Embryonic facial prominence (tissue), 1 donor: ENCODE data around the gene GPR78.

Experiments used
- DNase-seq: peaks from one replicate; pipeline ENCODE4 v3.0.0-alpha.2; 2016; ENCODE audit errors: extremely low spot score

GPR78 gene

GRCh38 chr4:8580321-8581093 is at the start of gene GPR78:
TSS of gene GPR78 (plus strand) at chr4:8580392. CDS start at chr4:8580983, 591 bp downstream.
- no peak for DNase-seq

- DNase-seq = no peak
Measured at GRCh38 chr4:8532245-8532781, 47.9 kb upstream of the GPR78 start.

GRCh38 chr4:8533274-8533865 is 46.8 kb upstream of the GPR78 start:
- DNase-seq = no peak

- peak; percentile 42 for DNase-seq
Measured at GRCh38 chr4:8534129-8534528, 46.1 kb upstream of the GPR78 start.

GRCh38 chr4:8534611-8535010 is 45.6 kb upstream of the GPR78 start:
- no peak for DNase-seq

GRCh38 chr4:8536467-8536866 is 43.7 kb upstream of the GPR78 start:
- no peak for DNase-seq

- no peak for DNase-seq
Measured at GRCh38 chr4:8537041-8537461, 43.1 kb upstream of the GPR78 start.

GRCh38 chr4:8538076-8538702 is 42.0 kb upstream of the GPR78 start:
- no peak for DNase-seq

GRCh38 chr4:8538703-8539567 is 41.3 kb upstream of the GPR78 start:
- no peak for DNase-seq

GRCh38 chr4:8539661-8540060 is 40.5 kb upstream of the GPR78 start:
- no peak for DNase-seq

GRCh38 chr4:8540072-8540471 is 40.1 kb upstream of the GPR78 start:
- no peak for DNase-seq

- DNase-seq = no peak
Measured at GRCh38 chr4:8540586-8540985, 39.6 kb upstream of the GPR78 start.

- no peak for DNase-seq
Measured at GRCh38 chr4:8540991-8541390, 39.2 kb upstream of the GPR78 start.

GRCh38 chr4:8541981-8542715 is 38.0 kb upstream of the GPR78 start:
- DNase-seq = no peak

GRCh38 chr4:8542776-8543525 is 37.2 kb upstream of the GPR78 start:
- no peak for DNase-seq

- DNase-seq = no peak
Measured at GRCh38 chr4:8543623-8544022, 36.6 kb upstream of the GPR78 start.

- no peak for DNase-seq
Measured at GRCh38 chr4:8544282-8544681, 35.9 kb upstream of the GPR78 start.

- no peak for DNase-seq
Measured at GRCh38 chr4:8544741-8545438, 35.3 kb upstream of the GPR78 start.

- no peak for DNase-seq
Measured at GRCh38 chr4:8545439-8545765, 34.8 kb upstream of the GPR78 start.

GRCh38 chr4:8546766-8547107 is 33.5 kb upstream of the GPR78 start:
- no peak for DNase-seq
